Esophagus muscularis mucosa (tissue), 4 donors: ENCODE data around the gene DLG1. TPM values are rescaled to one million over a fixed set of nuclear protein-coding genes. Genes with fewer than 3 reads are reported as not detected.

Experiments
- DNase-seq: peaks from one replicate; pipeline ENCODE4 v3.0.0-alpha.2; 2017; ENCODE audit errors: extremely low spot score
- H3K27ac ChIP-seq, 4 donors: fragments of 200-600 bp; sonication (generic); replicated peaks in 1 of 4; 1 replicate in 3 of 4; 2 replicates in 1 of 4; pipeline ENCODE4 v1.5.1; 2016 to 2019; ENCODE audit warnings: mild to moderate bottlenecking in 1 of 4
- H3K27me3 ChIP-seq, 4 donors: fragments of 200-600 bp; sonication (generic); one replicate each; pipeline versions ENCODE4 v1.5.1 to v1.6.0; 2016 to 2019
- H3K36me3 ChIP-seq, 4 donors: fragments of 200-600 bp; sonication (generic); one replicate each; pipeline ENCODE4 v1.5.1; 2016 to 2019
- H3K4me1 ChIP-seq, 4 donors: fragments of 200-600 bp; sonication (generic); one replicate each; pipeline ENCODE4 v1.5.1; 2016 to 2019
- H3K4me3 ChIP-seq, 4 donors: fragments of 200-600 bp; sonication (generic); 1 replicate in 2 of 4; 2 replicates in 2 of 4; pipeline ENCODE4 v1.5.1; 2016 to 2019; ENCODE audit warnings: mild to moderate bottlenecking in 4 of 4, moderate library complexity in 1 of 4
- H3K9me3 ChIP-seq, 4 donors: fragments of 200-600 bp; sonication (generic); 1 replicate in 3 of 4; 2 replicates in 1 of 4; pipeline ENCODE4 v1.5.1; 2016 to 2019
- CTCF ChIP-seq, 3 experiments: fragments of 200-600 bp in 2 of 3; fragments of 450-650 bp in 1 of 3; sonication (generic) in 2 of 3; IDR thresholded peaks; one replicate each; pipeline ENCODE4 v1.5.1; 2017 to 2019; ENCODE audit warnings: antibody characterized with exemption in 3 of 3, mild to moderate bottlenecking in 2 of 3, moderate library complexity in 1 of 3
- EP300 ChIP-seq: sonication (generic); formaldehyde crosslinking; IDR thresholded peaks from one replicate; pipeline ENCODE4 v1.6.1; 2017; ENCODE audit warnings: antibody characterized with exemption
- POLR2A ChIP-seq: fragments of 450-650 bp; IDR thresholded peaks from one replicate; pipeline ENCODE4 v1.6.1; 2017; ENCODE audit warnings: antibody characterized with exemption, moderate library complexity, mild to moderate bottlenecking, low read depth
- POLR2AphosphoS5 ChIP-seq, 2 donors: sonication (generic); formaldehyde crosslinking; IDR thresholded peaks; one replicate each; pipeline ENCODE4 v1.6.1; 2017; ENCODE audit warnings: antibody characterized with exemption in 2 of 2
- WGBS: methylation state at CpG from one replicate; pipeline ENCODE4 v1.1.5; 2018; 5-methylcytosine and 5-hydroxymethylcytosine counted together
- intact Hi-C: fragments of 100-400 bp; cut with DNase I; formaldehyde crosslinking; loops from one replicate; pipeline ENCODE4 v1.15.1; 2023
- total RNA-seq, 4 donors: library from RNA; depleted of rRNA; stranded (reverse); fragments of >200 nt; gene quantifications; one replicate each; pipeline versions ENCODE4 v1.1.0 to v1.2.1, GENCODE V29; 2016

The DLG1 gene
- total RNA-seq, 4 donors from 2014 or later, result 56.8 to 73.1 (median 69.1) TPM

- no peak overlapping the region for H3K4me3 ChIP-seq
- H3K27ac ChIP-seq, result no peak overlapping the region
- H3K9me3 ChIP-seq, result no peaks in the 10 kb centered on the region
- H3K4me1 ChIP-seq, result peaks cover 13 to 19% (median 15%) of the 10 kb centered on the region in 4 donors
- TF ChIP-seq POLR2AphosphoS5 (IDR thresholded peaks at IDR 0.05) (no peak), POLR2A (no peak), EP300 (no peak), CTCF (IDR thresholded peaks at IDR 0.05) (no peak)
- intact Hi-C loops, result no loop called here
- H3K27me3 ChIP-seq, result no peaks in the 10 kb centered on the region
- no peaks in the 10 kb centered on the region for H3K36me3 ChIP-seq
- DNase-seq, result no peak
These were observed 88.8 kb downstream of the DLG1 start for GRCh38 chr3:197209366-197210260.

- peaks cover 21 to 38% (median 28%) of the 10 kb centered on the region in 4 donors for H3K4me1 ChIP-seq
- H3K27ac ChIP-seq, result no peak overlapping the region
- 99% methylated on average over 9 of the region's 9 CpGs for WGBS
- no peak for DNase-seq
- no peak overlapping the region for H3K4me3 ChIP-seq
- no peaks in the 10 kb centered on the region for H3K36me3 ChIP-seq
- intact Hi-C loops, result no loop called here
- TF ChIP-seq EP300 (no peak), POLR2AphosphoS5 (IDR thresholded peaks at IDR 0.05) (no peak), CTCF (IDR thresholded peaks at IDR 0.05) (no peak), POLR2A (no peak)
- H3K27me3 ChIP-seq, result no peaks in the 10 kb centered on the region
- no peaks in the 10 kb centered on the region for H3K9me3 ChIP-seq
These were observed 91.5 kb downstream of the DLG1 start for GRCh38 chr3:197206913-197207312.

- Histone ChIP-seq H3K27ac (no peak overlapping the region), H3K4me3 (no peak overlapping the region), H3K4me1 (peaks cover 21 to 38% (median 29%) of the 10 kb centered on the region in 4 donors), H3K27me3 (no peaks in the 10 kb centered on the region), H3K9me3 (no peaks in the 10 kb centered on the region), H3K36me3 (no peaks in the 10 kb centered on the region)
- TF ChIP-seq POLR2A (no peak), EP300 (no peak), POLR2AphosphoS5 (IDR thresholded peaks at IDR 0.05) (no peak), CTCF (IDR thresholded peaks at IDR 0.05) (no peak)
- no peak for DNase-seq
- 98% methylated on average over 2 of the region's 2 CpGs for WGBS
- intact Hi-C loops, result no loop called here
These were observed 92.7 kb downstream of the DLG1 start for GRCh38 chr3:197205675-197206074.

- no peaks in the 10 kb centered on the region for H3K27me3 ChIP-seq
- 85% methylated on average over 1 of the region's 1 CpG for WGBS
- no peak overlapping the region for H3K27ac ChIP-seq
- intact Hi-C loops, result no loop called here
- no peaks in the 10 kb centered on the region for H3K9me3 ChIP-seq
- TF ChIP-seq POLR2A, result no peak
- no peak for TF ChIP-seq EP300
- no peak for TF ChIP-seq CTCF (IDR thresholded peaks at IDR 0.05)
- TF ChIP-seq POLR2AphosphoS5 (IDR thresholded peaks at IDR 0.05), result no peak
- no peak for DNase-seq
- H3K4me1 ChIP-seq, result peaks cover 21 to 38% (median 29%) of the 10 kb centered on the region in 4 donors
- H3K36me3 ChIP-seq, result no peaks in the 10 kb centered on the region
- H3K4me3 ChIP-seq, result no peak overlapping the region
These were observed 93.1 kb downstream of the DLG1 start for GRCh38 chr3:197205265-197205664.
